Parathyroid adenoma (tissue), 2 donors: ENCODE data around the gene MARCHF6.
A peak's percentile ranks its signal among the peaks of the same experiment; 100 is the strongest.

Experiments
- H2AFZ ChIP-seq: fragments of 300-600 bp; sonication (generic); one replicate; pipeline ENCODE4 v1.7.0; 2017; ENCODE audit warnings: antibody characterized with exemption, mild to moderate bottlenecking
- H3K27ac ChIP-seq: fragments of 300-600 bp; sonication (generic); one replicate; pipeline ENCODE4 v1.7.0; 2017
- H3K27me3 ChIP-seq: fragments of 300-600 bp; sonication (generic); one replicate; pipeline ENCODE4 v1.7.0; 2017; ENCODE audit warnings: low read length; ENCODE audit not compliant: control insufficient read depth, insufficient read depth
- H3K36me3 ChIP-seq: fragments of 300-600 bp; sonication (generic); one replicate; pipeline ENCODE4 v1.7.0; 2017; ENCODE audit warnings: low read length; ENCODE audit not compliant: control insufficient read depth, insufficient read depth
- H3K4me1 ChIP-seq: fragments of 300-600 bp; sonication (generic); one replicate; pipeline ENCODE4 v1.7.0; 2017; ENCODE audit warnings: control low read depth
- H3K4me2 ChIP-seq: fragments of 300-600 bp; sonication (generic); one replicate; pipeline ENCODE4 v1.7.0; 2017; ENCODE audit warnings: low read length
- H3K4me3 ChIP-seq: fragments of 300-600 bp; sonication (generic); one replicate; pipeline ENCODE4 v1.7.0; 2017; ENCODE audit warnings: low read depth, low read length
- H3K79me2 ChIP-seq: fragments of 300-600 bp; sonication (generic); one replicate; pipeline ENCODE4 v1.7.0; 2017; ENCODE audit warnings: control low read depth
- H3K9ac ChIP-seq: fragments of 300-600 bp; sonication (generic); one replicate; pipeline ENCODE4 v1.7.0; 2017; ENCODE audit warnings: mild to moderate bottlenecking
- H3K9me3 ChIP-seq: fragments of 300-600 bp; sonication (generic); one replicate; pipeline ENCODE4 v1.7.0; 2017; ENCODE audit warnings: low read length; ENCODE audit not compliant: control insufficient read depth
- CTCF ChIP-seq: fragments of 300-600 bp; sonication (generic); IDR thresholded peaks from one replicate; pipeline ENCODE4 v1.7.0; 2017; ENCODE audit warnings: antibody characterized with exemption, mild to moderate bottlenecking
- donor health status: primary hyperparathyroidism.

Gene MARCHF6

GRCh38 chr5:10351199-10351905 is 2.1 kb upstream of the MARCHF6 start:
- Histone ChIP-seq H3K27ac (peak overlapping the region; percentile 96), H3K9me3 (no peaks in the 10 kb centered on the region), H3K79me2 (peaks cover 17% of the 10 kb centered on the region)

GRCh38 chr5:10351919-10352318 is 1.6 kb upstream of the MARCHF6 start:
- Histone ChIP-seq H3K9me3 (no peaks in the 10 kb centered on the region), H3K27ac (peak overlapping the region; percentile 96)

More at GRCh38 chr5:10351199-10351905, 2.1 kb upstream of the MARCHF6 start:
- Histone ChIP-seq H3K36me3 (no peaks in the 10 kb centered on the region), H3K4me1 (peaks cover 11% of the 10 kb centered on the region), H2AFZ (peak overlapping the region; percentile 5), H3K4me3 (no peak overlapping the region), H3K4me2 (no peak overlapping the region), H3K27me3 (no peaks in the 10 kb centered on the region), H3K9ac (no peak overlapping the region)
- no peak for TF ChIP-seq CTCF

GRCh38 chr5:10352430-10353240 is 860 bp upstream of the MARCHF6 start:
- H3K27me3 ChIP-seq, result no peaks in the 10 kb centered on the region
- no peaks in the 10 kb centered on the region for H3K36me3 ChIP-seq
- peak overlapping the region; percentile 82 for H3K4me2 ChIP-seq
- H3K9me3 ChIP-seq, result no peaks in the 10 kb centered on the region
- H3K79me2 ChIP-seq, result peaks cover 27% of the 10 kb centered on the region
- peak overlapping the region; percentile 88 for H2AFZ ChIP-seq
- H3K4me3 ChIP-seq, result peak overlapping the region; percentile 85
- no peak for TF ChIP-seq CTCF
- peak overlapping the region; percentile 51 for H3K9ac ChIP-seq
- peak overlapping the region; percentile 96 for H3K27ac ChIP-seq
- H3K4me1 ChIP-seq, result peaks cover 14% of the 10 kb centered on the region

More at GRCh38 chr5:10351919-10352318, 1.6 kb upstream of the MARCHF6 start:
- Histone ChIP-seq H3K9ac (no peak overlapping the region), H3K36me3 (no peaks in the 10 kb centered on the region), H3K4me3 (no peak overlapping the region), H3K79me2 (peaks cover 23% of the 10 kb centered on the region), H3K4me2 (no peak overlapping the region), H2AFZ (peak overlapping the region; percentile 5), H3K27me3 (no peaks in the 10 kb centered on the region), H3K4me1 (peaks cover 11% of the 10 kb centered on the region)
- TF ChIP-seq CTCF, result no peak

- H3K4me1 ChIP-seq, result peaks cover 16% of the 10 kb centered on the region
- no peaks in the 10 kb centered on the region for H3K27me3 ChIP-seq
- peaks cover 37% of the 10 kb centered on the region for H3K79me2 ChIP-seq
- peak overlapping the region; percentile 96 for H3K27ac ChIP-seq
- no peaks in the 10 kb centered on the region for H3K9me3 ChIP-seq
- H3K36me3 ChIP-seq, result no peaks in the 10 kb centered on the region
- peak overlapping the region; percentile 85 for H3K4me3 ChIP-seq
- H3K9ac ChIP-seq, result peak overlapping the region; percentile 87
- peak overlapping the region; percentile 88 for H2AFZ ChIP-seq
- no peak for TF ChIP-seq CTCF
- H3K4me2 ChIP-seq, result peak overlapping the region; percentile 82
These were observed 765 bp downstream of the MARCHF6 start for GRCh38 chr5:10354048-10354872.
